Thyroid gland (tissue), 4 donors: Measurements from ENCODE around the gene BTRC.

ENCODE experiments used
- POLR2A ChIP-seq, 2 donors: fragments of 450-650 bp; IDR thresholded peaks; one replicate each; pipeline ENCODE4 v1.6.1; 2017; ENCODE audit warnings: antibody characterized with exemption in 2 of 2, mild to moderate bottlenecking in 2 of 2, moderate library complexity in 1 of 2
- TF ChIP-seq, protein P1 (sequence below), 6 experiments: fragments of 200-600 bp in 3 of 6; fragments of 450-650 bp in 3 of 6; sonication (generic) in 3 of 6; IDR thresholded peaks; one replicate each; pipeline ENCODE4 v1.5.1; 2016 to 2019; ENCODE audit warnings: antibody characterized with exemption in 6 of 6, mild to moderate bottlenecking in 2 of 6, inconsistent platforms in 1 of 6, moderate library complexity in 1 of 6

DNA sequence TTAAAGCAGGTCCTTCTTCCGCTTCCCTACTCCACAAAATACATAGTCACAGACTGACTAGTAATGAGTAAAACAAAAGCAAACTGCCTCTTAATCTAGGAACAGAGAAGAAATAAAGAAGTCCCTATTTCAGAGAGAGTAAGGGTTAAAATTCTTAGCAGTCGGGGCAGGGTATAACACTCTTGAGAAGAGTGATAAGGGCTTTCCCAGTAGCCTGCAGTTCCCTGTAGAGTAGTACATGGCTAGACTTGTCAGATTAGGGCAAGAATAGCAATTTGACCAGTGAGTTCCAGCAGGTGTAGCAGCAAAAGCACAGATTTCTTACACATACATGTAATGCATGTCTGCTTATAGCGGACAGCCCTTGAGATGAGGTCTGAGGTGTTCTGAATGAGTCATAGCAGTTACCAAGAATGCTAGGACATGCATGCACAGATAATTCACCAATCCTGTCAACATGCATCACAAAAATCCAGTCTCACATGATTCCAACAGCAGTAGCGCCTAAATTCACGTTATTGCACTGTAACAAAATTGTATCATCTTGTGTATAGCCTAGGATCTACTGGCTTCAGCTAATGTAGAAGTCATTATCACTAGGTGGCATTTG, 40.7 kb downstream of the BTRC start:
- TF ChIP-seq, protein P1, sequence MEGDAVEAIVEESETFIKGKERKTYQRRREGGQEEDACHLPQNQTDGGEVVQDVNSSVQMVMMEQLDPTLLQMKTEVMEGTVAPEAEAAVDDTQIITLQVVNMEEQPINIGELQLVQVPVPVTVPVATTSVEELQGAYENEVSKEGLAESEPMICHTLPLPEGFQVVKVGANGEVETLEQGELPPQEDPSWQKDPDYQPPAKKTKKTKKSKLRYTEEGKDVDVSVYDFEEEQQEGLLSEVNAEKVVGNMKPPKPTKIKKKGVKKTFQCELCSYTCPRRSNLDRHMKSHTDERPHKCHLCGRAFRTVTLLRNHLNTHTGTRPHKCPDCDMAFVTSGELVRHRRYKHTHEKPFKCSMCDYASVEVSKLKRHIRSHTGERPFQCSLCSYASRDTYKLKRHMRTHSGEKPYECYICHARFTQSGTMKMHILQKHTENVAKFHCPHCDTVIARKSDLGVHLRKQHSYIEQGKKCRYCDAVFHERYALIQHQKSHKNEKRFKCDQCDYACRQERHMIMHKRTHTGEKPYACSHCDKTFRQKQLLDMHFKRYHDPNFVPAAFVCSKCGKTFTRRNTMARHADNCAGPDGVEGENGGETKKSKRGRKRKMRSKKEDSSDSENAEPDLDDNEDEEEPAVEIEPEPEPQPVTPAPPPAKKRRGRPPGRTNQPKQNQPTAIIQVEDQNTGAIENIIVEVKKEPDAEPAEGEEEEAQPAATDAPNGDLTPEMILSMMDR (IDR thresholded peaks at IDR 0.05) = no peak
- no peak for TF ChIP-seq POLR2A (IDR thresholded peaks at IDR 0.05)
